ENCODE measurements around the gene APOBEC3B. TPM values are rescaled to one million over a fixed set of nuclear protein-coding genes. Genes with fewer than 3 reads are reported as not detected.

APOBEC3B gene
- total RNA-seq, 2 donors from 2014 or later, result 0.42 TPM; not detected in 1

GRCh38 chr22:39021552-39022250 lies 39.6 kb downstream of the APOBEC3B start:
- H3K27ac ChIP-seq, result peak overlapping the region; percentile 53 to 54
- H3K4me1 ChIP-seq (ENCODE audit: control insufficient read depth in 1 of 2, low read depth in 2 of 2), result peaks cover 3 to 9% of the 10 kb centered on the region in 2 donors
- H3K27me3 ChIP-seq (replicated peaks; ENCODE audit: insufficient read depth), result no peaks in the 10 kb centered on the region
- H3K9me3 ChIP-seq, result no peaks in the 10 kb centered on the region
- TF ChIP-seq CTCF (IDR thresholded peaks at IDR 0.05), result no peak
- H3K36me3 ChIP-seq, result no peaks in the 10 kb centered on the region
- peak overlapping the region; percentile 69 for H3K4me3 ChIP-seq
- no peak for ATAC-seq (ENCODE audit: insufficient number of reproducible peaks, low FRiP score, low read depth)
- DNase-seq (ENCODE audit: low spot score), result no peak

GRCh38 chr22:39024519-39025308 lies 42.6 kb downstream of the APOBEC3B start:
- no peak for TF ChIP-seq CTCF (IDR thresholded peaks at IDR 0.05)
- Histone ChIP-seq H3K36me3 (no peaks in the 10 kb centered on the region), H3K9me3 (no peaks in the 10 kb centered on the region), H3K27me3 (replicated peaks; ENCODE audit: insufficient read depth) (no peaks in the 10 kb centered on the region), H3K27ac (no peak overlapping the region), H3K4me3 (no peak overlapping the region), H3K4me1 (ENCODE audit: control insufficient read depth in 1 of 2, low read depth in 2 of 2) (peaks cover 3 to 9% of the 10 kb centered on the region in 2 donors)
- DNase-seq (ENCODE audit: low spot score) (no peak), ATAC-seq (ENCODE audit: insufficient number of reproducible peaks, low FRiP score, low read depth) (no peak)

- Histone ChIP-seq H3K4me1 (ENCODE audit: control insufficient read depth in 1 of 2, low read depth in 2 of 2) (peaks cover 2% of the 10 kb centered on the region in 2 donors), H3K36me3 (no peaks in the 10 kb centered on the region), H3K27ac (no peak overlapping the region), H3K9me3 (no peaks in the 10 kb centered on the region), H3K27me3 (replicated peaks; ENCODE audit: insufficient read depth) (no peaks in the 10 kb centered on the region), H3K4me3 (no peak overlapping the region)
- DNase-seq (ENCODE audit: low spot score) (no peak), ATAC-seq (ENCODE audit: insufficient number of reproducible peaks, low FRiP score, low read depth) (no peak)
- no peak for TF ChIP-seq CTCF (IDR thresholded peaks at IDR 0.05)
These were observed 44.5 kb downstream of the APOBEC3B start for GRCh38 chr22:39026509-39027150.

- DNase-seq (ENCODE audit: low spot score), result no peak
- Histone ChIP-seq H3K4me3 (no peak overlapping the region), H3K36me3 (no peaks in the 10 kb centered on the region), H3K27ac (no peak overlapping the region), H3K4me1 (ENCODE audit: control insufficient read depth in 1 of 2, low read depth in 2 of 2) (no peaks in the 10 kb centered on the region), H3K27me3 (replicated peaks; ENCODE audit: insufficient read depth) (no peaks in the 10 kb centered on the region), H3K9me3 (no peaks in the 10 kb centered on the region)
- ATAC-seq (ENCODE audit: insufficient number of reproducible peaks, low FRiP score, low read depth), result no peak
- TF ChIP-seq CTCF (IDR thresholded peaks at IDR 0.05), result no peak
These were observed 45.6 kb downstream of the APOBEC3B start for GRCh38 chr22:39027717-39028116.

- Histone ChIP-seq H3K9me3 (no peaks in the 10 kb centered on the region), H3K27ac (no peak overlapping the region), H3K4me3 (no peak overlapping the region), H3K4me1 (ENCODE audit: control insufficient read depth in 1 of 2, low read depth in 2 of 2) (no peaks in the 10 kb centered on the region), H3K36me3 (no peaks in the 10 kb centered on the region), H3K27me3 (replicated peaks; ENCODE audit: insufficient read depth) (no peaks in the 10 kb centered on the region)
- DNase-seq (ENCODE audit: low spot score) (no peak), ATAC-seq (ENCODE audit: insufficient number of reproducible peaks, low FRiP score, low read depth) (no peak)
- TF ChIP-seq CTCF (IDR thresholded peaks at IDR 0.05), result no peak
These were observed 46.1 kb downstream of the APOBEC3B start for GRCh38 chr22:39028281-39028680.

All from thoracic aorta (tissue), 2 donors.